Adipocyte (in vitro differentiated cells): ENCODE results near the gene PEX14.

Experiments
- DNase-seq: peaks from one replicate; pipeline ENCODE4 v3.0.0-alpha.2; 2015; ENCODE audit warnings: low read depth
- H3K27me3 ChIP-seq: replicated peaks from 2 replicates; pipeline ENCODE4 v1.7.0; 2013; ENCODE audit warnings: mild to moderate bottlenecking, low read length, moderate library complexity; ENCODE audit not compliant: control insufficient read depth, insufficient read depth
- H3K36me3 ChIP-seq: 2 replicates; pipeline ENCODE4 v1.7.0; 2013; ENCODE audit warnings: low read length, mild to moderate bottlenecking, moderate library complexity; ENCODE audit not compliant: control insufficient read depth, insufficient read depth, severe bottlenecking
- H3K4me1 ChIP-seq: 2 replicates; pipeline ENCODE4 v1.7.0; 2013; ENCODE audit warnings: mild to moderate bottlenecking, low read length, moderate library complexity; ENCODE audit not compliant: control insufficient read depth, insufficient read depth
- H3K4me3 ChIP-seq: 2 replicates; pipeline ENCODE4 v1.7.0; 2013; ENCODE audit warnings: mild to moderate bottlenecking, low read length, moderate library complexity
- H3K9ac ChIP-seq: 2 replicates; pipeline ENCODE4 v1.7.0; 2013; ENCODE audit warnings: mild to moderate bottlenecking, low read length, moderate library complexity
- H3K9me3 ChIP-seq: 2 replicates; pipeline ENCODE4 v1.7.0; 2013; ENCODE audit warnings: mild to moderate bottlenecking, low read length, moderate library complexity; ENCODE audit not compliant: control insufficient read depth

PEX14 gene

GRCh38 chr1:10670190-10670589, 195.4 kb downstream of the PEX14 start:
- H3K4me1 ChIP-seq: no peaks in the 10 kb centered on the region
- H3K9me3 ChIP-seq: no peaks in the 10 kb centered on the region
- peaks cover 62% of the 10 kb centered on the region for H3K27me3 ChIP-seq
- no peak for DNase-seq
- no peaks in the 10 kb centered on the region for H3K36me3 ChIP-seq
- H3K4me3 ChIP-seq: no peak overlapping the region
- no peak overlapping the region for H3K9ac ChIP-seq

- no peaks in the 10 kb centered on the region for H3K9me3 ChIP-seq
- H3K36me3 ChIP-seq: no peaks in the 10 kb centered on the region
- H3K9ac ChIP-seq: no peak overlapping the region
- H3K27me3 ChIP-seq: peaks cover 56% of the 10 kb centered on the region
- H3K4me1 ChIP-seq: no peaks in the 10 kb centered on the region
- H3K4me3 ChIP-seq: no peak overlapping the region
- DNase-seq: no peak
Observed at GRCh38 chr1:10671090-10671489, 196.3 kb downstream of the PEX14 start.

DNA sequence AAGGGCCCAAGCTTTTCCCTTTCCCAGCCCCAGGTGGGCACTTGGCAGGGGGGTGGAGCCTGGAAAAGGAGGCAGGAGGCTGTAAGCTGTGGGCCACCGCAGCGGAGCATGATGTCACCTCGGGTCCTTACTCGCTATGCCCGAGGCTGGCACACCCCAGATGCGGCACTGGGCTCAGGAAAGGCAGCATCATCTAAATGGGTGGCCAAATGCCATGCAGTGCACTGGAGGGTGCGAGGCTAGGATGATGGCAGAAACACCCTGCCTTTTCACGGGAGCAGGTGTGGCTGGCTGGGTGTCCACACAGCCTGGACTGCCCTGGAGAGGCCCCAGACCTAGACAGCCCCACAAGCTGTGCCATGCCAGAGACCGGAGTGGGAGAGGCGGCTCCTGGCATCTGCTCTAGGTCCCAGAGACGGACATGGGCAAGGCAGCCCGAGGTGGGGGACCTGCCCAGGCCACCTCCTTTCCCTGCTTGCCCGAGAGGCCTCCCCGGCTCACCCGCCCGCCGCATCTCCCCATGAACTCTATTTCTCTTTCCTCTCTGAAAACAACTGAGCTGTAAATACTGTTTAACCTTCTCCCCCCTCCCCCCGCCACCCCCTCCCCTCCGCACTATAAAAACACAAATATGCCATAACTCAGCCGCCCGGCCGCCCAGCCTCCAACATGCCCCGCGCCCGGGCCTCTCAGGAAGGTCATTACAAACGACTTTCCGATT, 197.0 kb downstream of the PEX14 start:
- H3K4me1 ChIP-seq: no peaks in the 10 kb centered on the region
- peaks cover 49% of the 10 kb centered on the region for H3K27me3 ChIP-seq
- no peaks in the 10 kb centered on the region for H3K9me3 ChIP-seq
- no peaks in the 10 kb centered on the region for H3K36me3 ChIP-seq
- no peak for DNase-seq
- H3K9ac ChIP-seq: no peak overlapping the region
- no peak overlapping the region for H3K4me3 ChIP-seq

DNA sequence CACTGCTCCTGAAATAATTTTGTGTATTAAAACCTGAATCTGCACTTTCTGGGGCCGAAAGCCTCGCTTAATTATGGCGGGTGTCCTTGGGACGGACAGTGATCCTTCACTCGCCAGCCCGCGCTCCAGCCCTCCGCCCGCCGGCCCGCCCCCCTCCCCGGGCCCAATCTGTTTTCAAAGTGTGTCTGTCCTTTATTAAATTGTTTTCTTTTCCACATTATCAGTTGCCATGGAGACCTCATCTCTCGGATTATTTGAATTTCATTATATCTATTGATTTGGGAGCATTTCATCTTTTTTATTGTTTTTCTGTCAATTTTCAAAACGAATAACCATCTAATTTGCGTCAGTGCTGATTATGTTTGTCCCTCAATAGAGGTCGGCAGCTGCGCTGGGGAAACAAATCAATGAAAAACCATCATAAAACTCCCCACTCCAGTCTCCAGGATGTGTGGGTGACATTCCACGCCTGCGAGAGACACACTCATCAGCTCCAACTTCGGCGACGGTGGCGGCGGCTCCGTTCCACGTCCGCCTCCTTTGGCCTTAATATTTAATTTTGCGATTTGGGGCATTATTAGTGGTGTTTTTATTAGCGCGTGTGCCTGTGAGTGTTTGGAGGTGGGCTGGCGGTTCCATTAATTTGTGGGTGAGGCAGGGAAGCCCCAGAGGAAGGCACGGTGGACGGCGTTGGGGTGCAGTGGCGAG, 197.7 kb downstream of the PEX14 start:
- H3K27me3 ChIP-seq: peaks cover 46% of the 10 kb centered on the region
- no peaks in the 10 kb centered on the region for H3K4me1 ChIP-seq
- no peak overlapping the region for H3K9ac ChIP-seq
- no peaks in the 10 kb centered on the region for H3K36me3 ChIP-seq
- H3K4me3 ChIP-seq: no peak overlapping the region
- DNase-seq: no peak
- no peaks in the 10 kb centered on the region for H3K9me3 ChIP-seq

- no peaks in the 10 kb centered on the region for H3K4me1 ChIP-seq
- no peak overlapping the region for H3K9ac ChIP-seq
- H3K9me3 ChIP-seq: no peaks in the 10 kb centered on the region
- H3K4me3 ChIP-seq: no peak overlapping the region
- no peak for DNase-seq
- H3K36me3 ChIP-seq: no peaks in the 10 kb centered on the region
- peaks cover 46% of the 10 kb centered on the region for H3K27me3 ChIP-seq
Observed at GRCh38 chr1:10673109-10673711, 198.5 kb downstream of the PEX14 start.

DNA sequence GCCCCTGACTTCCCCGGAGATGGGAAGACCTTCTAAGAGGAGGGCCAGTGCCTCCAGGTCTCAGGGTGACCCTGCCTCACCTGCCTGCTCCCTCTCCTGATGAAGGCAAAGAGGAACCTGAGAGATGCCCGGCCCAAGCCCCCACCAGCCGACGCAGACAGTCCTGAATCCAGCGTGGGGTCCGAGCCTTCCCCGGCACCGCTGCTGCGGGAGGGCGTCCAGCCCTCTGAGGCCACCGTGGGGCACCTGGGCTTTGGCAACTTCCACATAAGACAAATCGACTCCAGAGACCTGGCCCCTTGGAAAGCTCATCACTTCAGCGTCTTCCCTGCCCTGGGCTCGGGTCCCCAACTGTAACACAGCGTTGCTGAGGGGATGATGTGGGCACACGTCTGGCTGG, 199.5 kb downstream of the PEX14 start:
- Histone ChIP-seq H3K27me3 (peaks cover 48% of the 10 kb centered on the region), H3K9me3 (no peaks in the 10 kb centered on the region), H3K4me3 (no peak overlapping the region), H3K4me1 (no peaks in the 10 kb centered on the region), H3K36me3 (no peaks in the 10 kb centered on the region), H3K9ac (no peak overlapping the region)
- DNase-seq: no peak

GRCh38 chr1:10674700-10675609, 200.2 kb downstream of the PEX14 start:
- Histone ChIP-seq H3K4me3 (no peak overlapping the region), H3K36me3 (no peaks in the 10 kb centered on the region), H3K9me3 (no peaks in the 10 kb centered on the region), H3K4me1 (no peaks in the 10 kb centered on the region), H3K9ac (no peak overlapping the region), H3K27me3 (peaks cover 50% of the 10 kb centered on the region)
- DNase-seq: no peak

GRCh38 chr1:10675813-10676212, 201.1 kb downstream of the PEX14 start:
- no peak for DNase-seq
- H3K36me3 ChIP-seq: no peaks in the 10 kb centered on the region
- no peak overlapping the region for H3K4me3 ChIP-seq
- no peak overlapping the region for H3K9ac ChIP-seq
- no peaks in the 10 kb centered on the region for H3K9me3 ChIP-seq
- H3K27me3 ChIP-seq: peaks cover 50% of the 10 kb centered on the region
- H3K4me1 ChIP-seq: no peaks in the 10 kb centered on the region

DNA sequence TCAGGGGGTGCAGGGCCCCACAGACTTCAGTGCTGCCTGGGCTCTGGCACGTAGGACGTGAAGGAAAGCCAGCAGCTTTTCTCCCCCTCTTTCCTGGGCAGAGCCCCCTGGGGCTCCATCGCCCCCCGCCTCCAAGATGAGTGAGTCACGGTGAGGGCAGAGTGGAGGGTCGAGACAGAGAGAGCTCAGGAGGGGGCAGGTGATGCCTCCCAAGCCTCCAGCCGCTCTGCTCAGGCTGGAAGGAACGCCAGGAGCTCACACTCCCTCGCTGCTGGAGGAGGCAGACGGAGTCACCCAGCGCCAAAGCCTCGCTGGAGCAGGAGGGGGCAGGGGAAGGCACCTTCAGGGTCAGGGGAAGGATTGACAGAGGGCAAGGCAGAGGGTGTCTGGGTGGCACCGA, 202.2 kb downstream of the PEX14 start:
- Histone ChIP-seq H3K4me3 (no peak overlapping the region), H3K9me3 (no peaks in the 10 kb centered on the region), H3K9ac (no peak overlapping the region), H3K4me1 (no peaks in the 10 kb centered on the region), H3K27me3 (peaks cover 48% of the 10 kb centered on the region), H3K36me3 (no peaks in the 10 kb centered on the region)
- no peak for DNase-seq

DNA sequence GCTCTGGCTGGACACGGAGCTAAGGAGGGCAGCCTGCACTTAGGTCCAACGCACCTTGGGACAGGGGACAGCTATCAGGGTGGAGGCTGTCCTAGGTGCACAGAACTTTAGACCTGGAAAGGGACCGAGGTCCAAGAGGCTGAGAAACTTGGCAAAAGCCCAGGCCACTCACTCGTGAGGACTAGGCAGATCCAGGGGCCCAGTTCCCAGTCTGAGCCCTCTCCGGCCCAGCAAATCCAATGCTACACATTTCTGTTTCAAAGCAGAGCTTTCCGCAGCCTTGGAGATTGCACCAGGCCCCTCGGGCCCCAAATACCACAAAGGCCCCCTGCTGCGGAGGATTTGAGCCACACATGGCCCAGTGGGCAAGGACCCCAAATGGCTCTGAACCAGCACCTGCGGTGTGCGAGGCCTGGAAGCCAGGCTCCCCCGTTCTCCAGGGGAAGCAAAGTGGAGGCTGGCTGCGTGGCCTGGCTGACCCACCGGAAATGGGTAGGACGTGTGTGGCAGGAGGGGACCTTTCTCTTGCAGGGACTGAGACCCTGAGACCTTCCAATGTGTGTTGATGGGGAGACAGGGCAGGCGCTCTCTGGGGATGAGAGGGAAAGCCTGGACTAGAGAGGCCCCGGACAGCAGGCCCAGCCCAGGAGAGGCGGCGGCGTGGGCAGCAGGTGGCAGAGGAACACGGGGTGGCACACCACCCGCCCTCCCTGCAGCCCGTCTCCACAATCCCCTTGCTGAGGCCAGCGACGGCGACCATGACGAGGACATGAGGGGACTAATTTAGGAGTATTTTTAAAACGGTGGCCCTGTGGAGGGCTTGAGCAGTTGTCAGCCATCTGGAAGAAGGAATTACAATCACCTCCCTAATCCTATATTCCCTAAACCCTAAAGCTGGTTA, 203.0 kb downstream of the PEX14 start:
- Histone ChIP-seq H3K27me3 (peaks cover 48% of the 10 kb centered on the region), H3K36me3 (no peaks in the 10 kb centered on the region), H3K4me3 (no peak overlapping the region), H3K4me1 (no peaks in the 10 kb centered on the region), H3K9ac (no peak overlapping the region), H3K9me3 (no peaks in the 10 kb centered on the region)
- no peak for DNase-seq
